Dedifferentiated amniotic fluid mesenchymal stem cell (primary cell): Measurements from ENCODE around the gene PRIMA1.

ENCODE experiments used
- DNase-seq: peaks from one replicate; pipeline ENCODE4 v3.0.0-alpha.2; 2016; ENCODE audit errors: extremely low spot score

Gene PRIMA1

GRCh38 chr14:93712838-93713724 lies 75.2 kb downstream of the PRIMA1 start:
- DNase-seq = no peak

GRCh38 chr14:93712079-93712837 lies 76.0 kb downstream of the PRIMA1 start:
- DNase-seq = no peak

- DNase-seq = no peak
Observed at GRCh38 chr14:93709249-93709648, 79.0 kb downstream of the PRIMA1 start.

GRCh38 chr14:93708800-93709199 lies 79.5 kb downstream of the PRIMA1 start:
- no peak for DNase-seq

GRCh38 chr14:93708311-93708734 lies 80.0 kb downstream of the PRIMA1 start:
- DNase-seq = no peak

GRCh38 chr14:93707475-93707874 lies 80.8 kb downstream of the PRIMA1 start:
- DNase-seq = no peak

GRCh38 chr14:93706360-93706955 lies 81.8 kb downstream of the PRIMA1 start:
- DNase-seq = no peak

GRCh38 chr14:93705513-93706156 lies 82.7 kb downstream of the PRIMA1 start:
- DNase-seq = no peak

GRCh38 chr14:93703941-93704340 lies 84.3 kb downstream of the PRIMA1 start:
- no peak for DNase-seq

- no peak for DNase-seq
Observed at GRCh38 chr14:93702946-93703345, 85.3 kb downstream of the PRIMA1 start.

- DNase-seq = no peak
Observed at GRCh38 chr14:93701562-93701961, 86.7 kb downstream of the PRIMA1 start.

- no peak for DNase-seq
Observed at GRCh38 chr14:93700928-93701327, 87.4 kb downstream of the PRIMA1 start.

- no peak for DNase-seq
Observed at GRCh38 chr14:93693914-93694313, 94.4 kb downstream of the PRIMA1 start.

GRCh38 chr14:93691042-93691780 lies 97.1 kb downstream of the PRIMA1 start:
- no peak for DNase-seq

GRCh38 chr14:93690146-93690545 lies 98.1 kb downstream of the PRIMA1 start:
- no peak for DNase-seq

GRCh38 chr14:93688820-93689219 lies 99.5 kb downstream of the PRIMA1 start:
- no peak for DNase-seq

GRCh38 chr14:93688239-93688666 lies 100.0 kb downstream of the PRIMA1 start:
- DNase-seq = no peak

GRCh38 chr14:93686268-93686667 lies 102.0 kb downstream of the PRIMA1 start:
- no peak for DNase-seq

- DNase-seq = no peak
Observed at GRCh38 chr14:93685121-93685895, 103.0 kb downstream of the PRIMA1 start.

GRCh38 chr14:93683226-93683625 lies 105.1 kb downstream of the PRIMA1 start:
- DNase-seq = no peak
